H9 (cell line): Measurements from ENCODE around the gene ZNF366. TPM values are rescaled to one million over a fixed set of nuclear protein-coding genes. Genes with fewer than 3 reads are reported as not detected.

Experiments
- DNase-seq: peaks from one replicate; pipeline ENCODE4 v3.0.0-alpha.2; 2017
- H2AFZ ChIP-seq: one replicate; pipeline ENCODE4 v1.6.1; 2013; ENCODE audit warnings: mild to moderate bottlenecking, low read length, control low read depth, moderate library complexity
- H2AK5ac ChIP-seq: 2 replicates; pipeline ENCODE4 v1.6.1; 2013; ENCODE audit warnings: low read length, control low read depth, mixed read lengths; ENCODE audit not compliant: insufficient read length
- H2BK120ac ChIP-seq: one replicate; pipeline ENCODE4 v1.6.1; 2013; ENCODE audit warnings: low read depth, mild to moderate bottlenecking, low read length, control low read depth, inconsistent platforms; ENCODE audit not compliant: poor library complexity, severe bottlenecking
- H2BK12ac ChIP-seq: 2 replicates; pipeline ENCODE4 v1.6.1; 2013; ENCODE audit warnings: low read length, control low read depth, mixed read lengths, low read depth; ENCODE audit not compliant: insufficient read length
- H2BK15ac ChIP-seq: 2 replicates; pipeline ENCODE4 v1.6.1; 2013; ENCODE audit warnings: low read depth, low read length, control low read depth
- H2BK20ac ChIP-seq: one replicate; pipeline ENCODE4 v1.6.1; 2013; ENCODE audit warnings: low read depth, mild to moderate bottlenecking, low read length, control low read depth, inconsistent platforms; ENCODE audit not compliant: poor library complexity, severe bottlenecking
- H2BK5ac ChIP-seq: 2 replicates; pipeline ENCODE4 v1.6.1; 2013; ENCODE audit warnings: low read length, control low read depth, mixed read lengths; ENCODE audit not compliant: insufficient read length
- H3K14ac ChIP-seq: 2 replicates; pipeline ENCODE4 v1.6.1; 2013; ENCODE audit warnings: low read length, control low read depth; ENCODE audit not compliant: insufficient read depth
- H3K18ac ChIP-seq: 2 replicates; pipeline ENCODE4 v1.6.1; 2013; ENCODE audit warnings: low read depth, mild to moderate bottlenecking, mixed read lengths, low read length, control low read depth; ENCODE audit not compliant: insufficient read length
- H3K23ac ChIP-seq: 2 replicates; pipeline ENCODE4 v1.6.1; 2013; ENCODE audit warnings: low read length, control low read depth, mixed read lengths, low read depth; ENCODE audit not compliant: insufficient read length
- H3K23me2 ChIP-seq: 2 replicates; pipeline ENCODE4 v1.6.1; 2013; ENCODE audit warnings: low read depth, mild to moderate bottlenecking, mixed read lengths, low read length, control low read depth; ENCODE audit not compliant: insufficient read length, poor library complexity, severe bottlenecking
- H3K27ac ChIP-seq: 2 replicates; pipeline ENCODE4 v1.5.1; 2013; ENCODE audit warnings: low read length, control low read depth, mixed read lengths, low read depth; ENCODE audit not compliant: insufficient read length
- H3K27me3 ChIP-seq: 2 replicates; pipeline ENCODE4 v1.6.1; 2013; ENCODE audit warnings: low read length, control low read depth, inconsistent platforms; ENCODE audit not compliant: insufficient read depth
- H3K4ac ChIP-seq: 2 replicates; pipeline ENCODE4 v1.6.1; 2013; ENCODE audit warnings: low read depth, mild to moderate bottlenecking, control low read depth, inconsistent platforms, low read length, moderate library complexity
- H3K4me1 ChIP-seq: 2 replicates; pipeline ENCODE4 v1.6.1; 2013; ENCODE audit warnings: low read length, control low read depth, inconsistent platforms; ENCODE audit not compliant: insufficient read depth
- H3K4me2 ChIP-seq: 2 replicates; pipeline ENCODE4 v1.6.1; 2013; ENCODE audit warnings: low read length, control low read depth, mixed read lengths; ENCODE audit not compliant: insufficient read length, insufficient read depth
- H3K56ac ChIP-seq: 2 replicates; pipeline ENCODE4 v1.6.1; 2013; ENCODE audit warnings: low read depth, mild to moderate bottlenecking, mixed read lengths, low read length, control low read depth; ENCODE audit not compliant: insufficient read length
- H3K79me1 ChIP-seq: 2 replicates; pipeline ENCODE4 v1.6.1; 2013; ENCODE audit warnings: low read depth, mild to moderate bottlenecking, moderate library complexity, low read length, control low read depth, inconsistent platforms; ENCODE audit not compliant: insufficient read depth, poor library complexity, severe bottlenecking
- H3K79me2 ChIP-seq: 2 replicates; pipeline ENCODE4 v1.6.1; 2013; ENCODE audit warnings: low read length, control low read depth, inconsistent platforms; ENCODE audit not compliant: insufficient read depth
- H3K9ac ChIP-seq: 2 replicates; pipeline ENCODE4 v1.6.1; 2013; ENCODE audit warnings: low read length, control low read depth, mixed read lengths; ENCODE audit not compliant: insufficient read length; ENCODE audit errors: extremely low read depth
- H3K9me3 ChIP-seq: one replicate; pipeline ENCODE4 v1.6.1; 2013; ENCODE audit warnings: low read depth, low read length, inconsistent platforms; ENCODE audit not compliant: control insufficient read depth
- H3T11ph ChIP-seq: one replicate; pipeline ENCODE4 v1.6.1; 2013; ENCODE audit warnings: mild to moderate bottlenecking, low read length, control low read depth, inconsistent platforms
- H4K20me1 ChIP-seq: one replicate; pipeline ENCODE4 v1.6.1; 2013; ENCODE audit not compliant: control insufficient read depth, insufficient read length, insufficient read depth
- H4K5ac ChIP-seq: 2 replicates; pipeline ENCODE4 v1.6.1; 2013; ENCODE audit warnings: low read depth, mild to moderate bottlenecking, mixed read lengths, low read length, control low read depth; ENCODE audit not compliant: insufficient read length
- H4K8ac ChIP-seq: replicated peaks from 2 replicates; pipeline ENCODE4 v1.6.1; 2013; ENCODE audit warnings: low read length, control low read depth, mixed read lengths, low read depth; ENCODE audit not compliant: insufficient read length
- H4K91ac ChIP-seq: 2 replicates; pipeline ENCODE4 v1.6.1; 2013; ENCODE audit warnings: low read depth, mild to moderate bottlenecking, moderate library complexity, mixed read lengths, low read length, control low read depth; ENCODE audit not compliant: insufficient read length
- H3K27ac Mint-ChIP-seq, 3 experiments: 2 replicates in 2 of 3; 3 replicates in 1 of 3; pipeline ENCODE4 v1.8.0; 2020 to 2021; ENCODE audit warnings: mixed read lengths in 3 of 3, mild to moderate bottlenecking in 1 of 3, moderate library complexity in 1 of 3
- H3K27me3 Mint-ChIP-seq: 2 replicates; pipeline ENCODE4 v1.8.0; 2021; ENCODE audit warnings: low read depth, mild to moderate bottlenecking, moderate library complexity, mixed read lengths
- H3K36me3 Mint-ChIP-seq, 3 experiments: 2 replicates in 2 of 3; 3 replicates in 1 of 3; pipeline ENCODE4 v1.8.0; 2020 to 2021; ENCODE audit warnings: low read depth in 3 of 3, mixed read lengths in 3 of 3; ENCODE audit not compliant: insufficient read depth in 1 of 3
- H3K4me1 Mint-ChIP-seq, 2 experiments: 2 replicates each; pipeline ENCODE4 v1.8.0; 2020; ENCODE audit warnings: mixed read lengths in 2 of 2
- H3K4me3 Mint-ChIP-seq, 2 experiments: 2 replicates in 1 of 2; 3 replicates in 1 of 2; pipeline ENCODE4 v1.8.0; 2020 to 2021; ENCODE audit warnings: mild to moderate bottlenecking in 2 of 2, mixed read lengths in 2 of 2, moderate library complexity in 1 of 2
- H3K9me3 Mint-ChIP-seq, 2 experiments: 2 replicates in 1 of 2; 3 replicates in 1 of 2; pipeline ENCODE4 v1.8.0; 2020; ENCODE audit warnings: mild to moderate bottlenecking in 2 of 2, mixed read lengths in 2 of 2, moderate library complexity in 1 of 2
- CTCF ChIP-seq: fragments of 200-600 bp; sonication (generic); conservative IDR thresholded peaks from 3 replicates; pipeline ENCODE4 v1.8.0; 2021; ENCODE audit warnings: antibody characterized with exemption, mild to moderate bottlenecking
- WGBS: extraction: QIAGEN DNeasy Blood & Tissue Kit; methylation state at CpG from one replicate; pipeline ENCODE4 v1.1.7; 2013; ENCODE audit warnings: missing lambda C conversion rate, low lambda C conversion rate, mixed read lengths; ENCODE audit not compliant: insufficient read length; ENCODE audit errors: extremely low coverage; 5-methylcytosine and 5-hydroxymethylcytosine counted together
- total RNA-seq: library from RNA; stranded (reverse); gene quantifications from 2 replicates; pipeline ENCODE4 v1.2.1, GENCODE V29; 2021

The ZNF366 gene
- total RNA-seq, 1 experiment from 2014 or later = not detected

DNA sequence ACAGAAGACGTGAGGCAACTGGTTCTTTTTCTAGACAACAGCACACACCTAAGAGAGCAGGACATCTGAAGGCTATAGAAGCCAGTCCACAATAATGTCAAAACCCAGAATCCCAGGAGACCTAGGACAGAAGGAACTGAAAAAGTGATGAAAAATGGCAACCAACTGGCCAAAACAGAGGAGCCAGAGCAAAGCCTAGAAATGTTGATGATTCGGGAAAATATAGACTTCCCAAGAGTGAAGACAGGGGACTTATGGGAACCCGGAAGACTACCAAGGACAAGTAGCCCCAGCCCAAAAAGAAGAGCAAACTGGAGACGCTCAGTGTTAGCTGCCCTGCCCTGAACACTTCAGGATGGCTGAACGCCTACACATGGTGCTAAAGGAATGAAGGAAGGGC is 43.4 kb upstream of the ZNF366 start:
- Histone ChIP-seq H3K4ac (no peak overlapping the region), H2BK5ac (no peak overlapping the region), H4K91ac (no peak overlapping the region), H3K4me2 (no peak overlapping the region), H3K27ac (no peak overlapping the region), H4K5ac (no peak overlapping the region), H3K14ac (no peak overlapping the region; the same call in 1 of the 2 replicates), H2BK20ac (no peak overlapping the region), H3K23me2 (no peaks in the 10 kb centered on the region), H3K23ac (no peak overlapping the region), H2BK15ac (no peak overlapping the region), H4K20me1 (no peaks in the 10 kb centered on the region), H2AFZ (no peak overlapping the region), H3T11ph (no peak overlapping the region), H3K79me2 (no peaks in the 10 kb centered on the region), H3K9ac (no peak overlapping the region), H3K79me1 (no peaks in the 10 kb centered on the region), H3K9me3 (no peaks in the 10 kb centered on the region), H2BK120ac (no peak overlapping the region), H4K8ac (no peak overlapping the region), H3K56ac (no peak overlapping the region), H3K18ac (no peak overlapping the region), H2BK12ac (no peak overlapping the region), H3K4me1 (peaks cover 10% of the 10 kb centered on the region; the same call in 1 of the 2 replicates), H2AK5ac (no peak overlapping the region), H3K27me3 (no peaks in the 10 kb centered on the region)
- no CpG with 5 or more reads among the region's 5 CpGs for WGBS
- Mint-ChIP-seq H3K27me3 (no peaks in the 10 kb centered on the region; the same call in 1 of the 2 replicates), H3K4me3 (no peak overlapping the region), H3K4me1 (peaks cover 15 to 17% of the 10 kb centered on the region in 2 experiments), H3K36me3 (peaks cover 0 to 2% (median 0%) of the 10 kb centered on the region in 3 experiments; a peak in 1 of 7 replicates), H3K9me3 (peaks cover 3 to 4% of the 10 kb centered on the region in 2 experiments; a peak in 4 of 5 replicates), H3K27ac (no peak overlapping the region)
- TF ChIP-seq CTCF = no peak
- DNase-seq = no peak
